HepG2 (cell line): ENCODE data around the gene URB1. TPM values are rescaled to one million over a fixed set of nuclear protein-coding genes. Genes with fewer than 3 reads are reported as not detected.

Source experiments
- ATF1 ChIP-seq: IDR thresholded peaks from 2 replicates; pipeline ENCODE4 v1.6.1; 2016; ENCODE audit warnings: mild to moderate bottlenecking, control low read depth
- BRD4 ChIP-seq: sonication (generic); formaldehyde crosslinking; IDR thresholded peaks from 2 replicates; pipeline ENCODE4 v1.4.0; 2020; ENCODE audit warnings: missing genetic modification reagents
- DDIT3 ChIP-seq: sonication (generic); formaldehyde crosslinking; IDR thresholded peaks from 2 replicates; pipeline ENCODE4 v1.4.0; 2020; ENCODE audit warnings: mild to moderate bottlenecking, missing genetic modification reagents
- FOXJ3 ChIP-seq: sonication (generic); formaldehyde crosslinking; IDR thresholded peaks from 2 replicates; pipeline ENCODE4 v1.4.0; 2020; ENCODE audit warnings: missing genetic modification reagents, mild to moderate bottlenecking, borderline replicate concordance
- FOXP4 ChIP-seq: sonication (generic); formaldehyde crosslinking; IDR thresholded peaks from 2 replicates; pipeline ENCODE4 v1.4.0; 2020; ENCODE audit warnings: missing genetic modification reagents
- GATAD1 ChIP-seq: IDR thresholded peaks from 2 replicates; pipeline ENCODE4 v1.6.1; 2016; ENCODE audit warnings: missing genetic modification reagents, missing compliant biosample characterization
- GATAD2A ChIP-seq: IDR thresholded peaks from 2 replicates; pipeline ENCODE4 v1.6.1; 2016
- GRHL1 ChIP-seq: sonication (generic); formaldehyde crosslinking; conservative IDR thresholded peaks from 2 replicates; pipeline ENCODE4 v1.8.0; 2022; ENCODE audit warnings: missing genetic modification reagents
- HNF4A ChIP-seq: sonication (generic); formaldehyde crosslinking; IDR thresholded peaks from 2 replicates; pipeline ENCODE4 v1.4.0; 2020; ENCODE audit warnings: missing genetic modification reagents
- MIER2 ChIP-seq: IDR thresholded peaks from 2 replicates; pipeline ENCODE4 v1.6.1; 2016; ENCODE audit warnings: missing biosample characterization, missing genetic modification reagents
- NFE2 ChIP-seq: sonication (generic); formaldehyde crosslinking; IDR thresholded peaks from 2 replicates; pipeline ENCODE4 v1.4.0; 2020; ENCODE audit warnings: missing genetic modification reagents
- NFE2L2 ChIP-seq: fragments of 150-350 bp; IDR thresholded peaks from 2 replicates; pipeline ENCODE4 v1.6.1; 2014; ENCODE audit warnings: low read length
- NFKB2 ChIP-seq: sonication (generic); formaldehyde crosslinking; IDR thresholded peaks from 2 replicates; pipeline ENCODE4 v1.4.0; 2020; ENCODE audit warnings: missing genetic modification reagents, borderline replicate concordance
- RARA ChIP-seq: IDR thresholded peaks from 2 replicates; pipeline ENCODE4 v1.6.1; 2016; ENCODE audit warnings: missing genetic modification reagents, missing compliant biosample characterization
- SIN3A ChIP-seq: IDR thresholded peaks from 2 replicates; pipeline ENCODE4 v1.6.1; 2011; ENCODE audit warnings: low read depth, mild to moderate bottlenecking, control low read depth, low read length, borderline replicate concordance
- SP5 ChIP-seq: IDR thresholded peaks from 2 replicates; pipeline ENCODE4 v1.6.1; 2016; ENCODE audit warnings: low read depth, borderline replicate concordance
- THAP7 ChIP-seq: sonication (generic); formaldehyde crosslinking; IDR thresholded peaks from 2 replicates; pipeline ENCODE4 v1.8.1; 2023; ENCODE audit warnings: mild to moderate bottlenecking, missing genetic modification reagents
- ZNF430 ChIP-seq: sonication (generic); formaldehyde crosslinking; IDR thresholded peaks from 2 replicates; pipeline ENCODE4 v1.9.0; 2021; ENCODE audit warnings: mild to moderate bottlenecking, missing genetic modification reagents
- ZNF580 ChIP-seq: IDR thresholded peaks from 2 replicates; pipeline ENCODE4 v1.6.1; 2016; ENCODE audit warnings: low read depth, borderline replicate concordance
- ZNF597 ChIP-seq: sonication (generic); formaldehyde crosslinking; IDR thresholded peaks from 2 replicates; pipeline ENCODE4 v1.5.0; 2020; ENCODE audit warnings: missing genetic modification reagents
- ZNF740 ChIP-seq: sonication (generic); formaldehyde crosslinking; IDR thresholded peaks from 2 replicates; pipeline ENCODE4 v1.4.0; 2020; ENCODE audit warnings: missing genetic modification reagents
- polyA plus RNA-seq, 8 experiments: library from polyadenylated mRNA; depleted of rRNA in 3 of 8; stranded (reverse) in 7 of 8; unstranded in 1 of 8; fragments of >200 nt; fragmentation: Illumina TruSeq in 4 of 8; extraction: Trizol in 4 of 8; gene quantifications; 2 replicates each; pipeline versions ENCODE4 v1.2.1 to v1.2.3, GENCODE V29; 2011 to 2016; ENCODE audit warnings: low read depth in 4 of 8, missing spikeins in 1 of 8, mixed read lengths in 1 of 8; ENCODE audit not compliant: insufficient read depth in 1 of 8
- total RNA-seq, 5 experiments: library from RNA; depleted of rRNA; stranded (reverse); fragments of >200 nt; fragmentation: Illumina TruSeq; extraction: Trizol; gene quantifications; 2 replicates each; pipeline ENCODE4 v1.2.3, GENCODE V29; 2016; ENCODE audit warnings: low read depth in 1 of 5

URB1 gene
- total and polyA plus RNA-seq, 2 of the 13 experiments (the other 11 are each of a cell fraction or from before 2014, with no cell fraction given), result 4.5 to 16.7 TPM

GRCh38 chr21:32330784-32331311 is 62.0 kb downstream of the URB1 start (continued):
- TF ChIP-seq MIER2 (CRISPR knock-in tag), result no peak
- peak; percentile 69 for TF ChIP-seq HNF4A (CRISPR knock-in tag)
- 0 out of 2 replicates have a peak, but pooled peaks have one; percentile 25 for TF ChIP-seq BRD4 (CRISPR knock-in tag)
- TF ChIP-seq RARA (CRISPR knock-in tag), result 0 out of 2 replicates have a peak, but pooled peaks have one; percentile 4
- TF ChIP-seq DDIT3 (CRISPR knock-in tag), result no peak
- peak; percentile 84 for TF ChIP-seq SP5 (CRISPR knock-in tag)
- TF ChIP-seq ZNF430 (CRISPR knock-in tag), result 0 out of 2 replicates have a peak, but pooled peaks have one; percentile 35
- TF ChIP-seq GATAD2A (CRISPR knock-in tag), result peak; percentile 63
- no peak for TF ChIP-seq NFKB2 (CRISPR knock-in tag)
- no peak; the same call in 1 of the 2 replicates for TF ChIP-seq GATAD1 (CRISPR knock-in tag)
- TF ChIP-seq NFE2 (CRISPR knock-in tag), result no peak
- no peak for TF ChIP-seq THAP7 (CRISPR knock-in tag)
- TF ChIP-seq GRHL1 (CRISPR knock-in tag), result no peak
- TF ChIP-seq NFE2L2, result no peak
- no peak for TF ChIP-seq ZNF580 (CRISPR knock-in tag)
- peak; percentile 65; the same call in 1 of the 2 replicates for TF ChIP-seq FOXP4 (CRISPR knock-in tag)
- TF ChIP-seq ATF1, result peak; percentile 42
- no peak for TF ChIP-seq ZNF740 (CRISPR knock-in tag)
- no peak for TF ChIP-seq SIN3A
- peak; percentile 44; the same call in 1 of the 2 replicates for TF ChIP-seq FOXJ3 (CRISPR knock-in tag)
- TF ChIP-seq ZNF597, result no peak
